Measurements from ENCODE around the gene PGM1. TPM values are rescaled to one million over a fixed set of nuclear protein-coding genes. Genes with fewer than 3 reads are reported as not detected.
"Not testable (repeated sequence)": the region's sequence is repeated elsewhere in the genome, so short reads cannot be mapped to it uniquely, and the experiment has no call there.

PGM1 gene
- total RNA-seq, 1 experiment from 2014 or later: 111 TPM

- H3K36me3 Mint-ChIP-seq: peaks cover 6% of the 10 kb centered on the region
- peaks cover 12% of the 10 kb centered on the region for H3K9me3 Mint-ChIP-seq
- POLR2A ChIA-PET: no interaction called here
- H3K27me3 Mint-ChIP-seq (ENCODE audit: low read depth): no peaks in the 10 kb centered on the region
- CTCF ChIA-PET: no interaction called here
- peaks cover 24% of the 10 kb centered on the region for H3K4me1 Mint-ChIP-seq
- DNase-seq (ENCODE audit: low spot score): no peak
- ATAC-seq: no peak; the same call in 1 of the 2 replicates
- TF ChIP-seq USF1 (CRISPR knock-in tag; IDR thresholded peaks at IDR 0.05) (no peak), SP1 (CRISPR knock-in tag; conservative IDR thresholded peaks at IDR 0.05) (no peak), SMAD4 (CRISPR knock-in tag; IDR thresholded peaks at IDR 0.05) (no peak), CTCF (IDR thresholded peaks at IDR 0.05) (no peak), KAT7 (CRISPR knock-in tag; IDR thresholded peaks at IDR 0.05; ENCODE audit: borderline replicate concordance) (no peak), TP53 (CRISPR knock-in tag; IDR thresholded peaks at IDR 0.05) (no peak), RORB (CRISPR knock-in tag; IDR thresholded peaks at IDR 0.05) (no peak), HMGXB4 (CRISPR knock-in tag; IDR thresholded peaks at IDR 0.05) (no peak), NFYB (CRISPR knock-in tag; conservative IDR thresholded peaks at IDR 0.05; ENCODE audit: low read depth) (no peak), ATF6 (CRISPR knock-in tag; IDR thresholded peaks at IDR 0.05) (no peak), ATF1 (CRISPR knock-in tag; IDR thresholded peaks at IDR 0.05) (no peak), IRF1 (CRISPR knock-in tag; IDR thresholded peaks at IDR 0.05) (no peak), ATF3 (CRISPR knock-in tag; conservative IDR thresholded peaks at IDR 0.05) (no peak), USF2 (CRISPR knock-in tag; IDR thresholded peaks at IDR 0.05) (no peak), TEAD4 (CRISPR knock-in tag; IDR thresholded peaks at IDR 0.05) (no peak), ERG (CRISPR knock-in tag; IDR thresholded peaks at IDR 0.05) (no peak), MLX (CRISPR knock-in tag; IDR thresholded peaks at IDR 0.05) (no peak), NFE2L1 (CRISPR knock-in tag; IDR thresholded peaks at IDR 0.05) (no peak), JUN (CRISPR knock-in tag; IDR thresholded peaks at IDR 0.05) (no peak)
- no peak overlapping the region for H3K4me3 Mint-ChIP-seq
- peak overlapping the region; percentile 20 for H3K27ac Mint-ChIP-seq
Observed at GRCh38 chr1:63569640-63570316, 23.4 kb upstream of the PGM1 start.

- peaks cover 33% of the 10 kb centered on the region for H3K4me1 Mint-ChIP-seq
- H3K36me3 Mint-ChIP-seq; H3K9me3 Mint-ChIP-seq; POLR2A ChIA-PET; H3K27me3 Mint-ChIP-seq (ENCODE audit: low read depth); H3K4me3 Mint-ChIP-seq; H3K27ac Mint-ChIP-seq; ATAC-seq: not testable (repeated sequence)
- CTCF ChIA-PET: interaction anchor here (0.7 to 2.5 kb wide), 2 partner anchors 29 to 35 kb away, joined by 3 to 7 read pairs; no protein-coding TSS in a partner anchor
- peak; percentile 53 for DNase-seq (ENCODE audit: low spot score)
Observed at GRCh38 chr1:63572686-63573085, 20.5 kb upstream of the PGM1 start.

Data from WTC11 (cell line).